NOMO-1 (cell line): ENCODE data around the gene MYOD1.

ENCODE experiments used
- DNase-seq, 2 experiments: peaks; one replicate each; lab custom pipeline; 2025; ENCODE audit not compliant: unreplicated experiment in 2 of 2; lab: John Stamatoyannopoulos, UW

MYOD1 gene

DNA sequence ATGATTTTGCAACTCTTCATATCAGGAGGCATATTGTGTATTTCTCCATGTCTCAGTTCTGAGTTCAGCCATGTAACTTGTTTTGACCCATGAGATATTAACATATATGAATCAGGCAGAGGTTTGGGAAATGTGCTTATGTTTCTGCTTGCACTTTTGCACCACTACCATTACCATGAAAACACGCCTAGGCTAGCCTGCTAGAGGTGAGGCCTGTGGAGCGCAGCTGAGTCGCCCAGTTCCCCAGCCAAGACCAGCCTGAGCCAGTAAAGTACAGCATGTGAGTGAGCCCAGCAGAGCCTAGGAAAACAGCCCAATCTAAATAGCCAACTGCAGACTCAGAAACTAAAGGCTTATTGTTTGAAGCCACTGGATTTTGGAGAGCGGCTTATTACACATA, 18.4 kb upstream of the MYOD1 start:
- no peak for DNase-seq

DNA sequence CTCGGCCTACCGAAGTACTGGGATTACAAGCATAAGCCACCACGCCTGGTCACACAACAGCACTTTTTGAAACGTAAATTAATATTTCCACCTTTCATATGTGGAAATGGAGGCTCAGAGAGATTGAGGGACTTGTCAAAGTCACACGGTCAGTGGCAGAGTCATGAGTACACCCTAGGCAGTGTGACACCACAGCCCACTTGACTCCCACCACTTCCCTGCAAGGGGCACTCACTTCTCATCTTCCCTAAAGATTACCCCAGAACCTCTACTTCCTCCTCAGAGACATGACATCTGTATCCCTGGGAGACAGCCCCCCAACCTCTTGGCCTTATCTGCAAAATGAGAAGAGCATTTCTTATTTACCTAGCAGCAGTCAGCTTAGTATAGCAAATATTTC, 16.5 kb upstream of the MYOD1 start:
- no peak for DNase-seq

DNA sequence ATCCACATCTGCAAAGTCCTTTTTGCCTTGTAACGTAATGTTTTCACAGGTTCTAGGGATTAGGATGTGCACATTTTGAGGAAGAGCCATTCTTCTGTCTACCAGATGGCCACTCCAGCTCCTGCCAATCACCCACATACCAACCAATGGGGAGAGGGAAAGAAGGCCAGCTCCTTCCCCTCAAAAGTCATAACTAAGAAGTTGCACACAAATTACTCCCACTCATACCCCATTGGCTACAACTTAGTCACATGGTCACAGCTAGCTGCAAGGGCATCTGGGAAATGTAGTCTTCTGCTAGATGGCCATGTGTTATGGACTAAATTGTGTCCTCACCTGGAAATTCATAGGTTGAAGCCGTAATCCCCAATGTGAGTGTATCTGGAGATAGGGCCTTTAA, 15.4 kb upstream of the MYOD1 start:
- no peak for DNase-seq

DNA sequence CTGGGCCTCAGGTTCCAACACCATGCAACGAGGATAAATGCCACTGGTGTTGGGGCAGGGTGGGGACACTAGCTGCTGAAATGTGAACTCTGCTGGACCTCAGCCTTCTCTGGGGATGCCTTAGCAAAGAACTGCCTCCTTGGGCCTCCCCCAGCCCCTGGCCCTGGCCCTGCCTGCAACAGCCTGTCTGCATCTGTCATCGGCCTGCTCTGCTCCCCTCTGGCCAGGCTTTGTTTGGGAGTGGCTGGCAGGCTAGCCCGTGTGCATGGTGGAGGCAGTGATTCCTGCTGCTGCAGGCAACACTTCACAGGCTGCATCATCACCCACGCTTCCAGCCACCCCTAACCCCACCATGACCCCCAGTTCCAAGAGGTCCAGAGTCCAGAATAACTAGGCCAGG, 11.5 kb upstream of the MYOD1 start:
- no peak for DNase-seq

DNA sequence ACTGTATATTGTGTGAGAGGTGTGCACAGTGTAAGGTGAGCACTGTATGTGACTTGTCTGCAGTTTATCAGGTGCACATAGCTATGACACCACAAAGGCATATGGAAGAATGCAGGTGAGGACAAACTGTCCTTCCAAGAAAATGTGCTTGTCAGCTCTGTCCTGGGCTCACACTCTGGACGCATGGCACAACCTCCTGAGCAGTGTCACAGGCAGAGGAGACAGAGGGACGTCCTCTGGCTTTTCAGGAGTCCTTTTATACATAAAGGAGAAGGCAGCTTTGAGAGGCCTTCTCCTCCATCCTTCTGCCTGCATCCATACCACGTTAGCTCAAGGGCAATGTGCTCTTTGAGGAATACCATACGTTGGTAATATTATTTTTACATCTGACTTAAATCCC, 7.5 kb upstream of the MYOD1 start:
- DNase-seq, result no peak

DNA sequence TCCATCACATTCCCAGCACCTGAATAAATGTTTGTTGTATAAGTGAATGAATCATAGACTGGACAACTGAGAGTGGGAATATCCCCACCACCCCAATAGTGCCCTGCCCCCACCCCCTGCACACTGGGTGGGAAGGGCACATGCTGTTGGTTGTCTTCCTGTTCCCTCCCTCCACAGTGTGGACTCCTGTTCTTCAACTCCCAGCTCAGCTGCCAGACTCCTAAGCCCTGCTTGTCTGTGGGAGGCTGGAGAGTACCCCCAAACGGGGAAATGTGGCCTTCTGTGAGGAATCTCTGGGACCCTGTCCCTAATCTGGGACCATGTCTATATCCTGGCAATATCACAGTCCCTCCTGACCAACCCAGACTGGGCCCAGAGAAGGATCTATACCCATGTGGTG, 5.5 kb upstream of the MYOD1 start:
- DNase-seq, result no peak

DNA sequence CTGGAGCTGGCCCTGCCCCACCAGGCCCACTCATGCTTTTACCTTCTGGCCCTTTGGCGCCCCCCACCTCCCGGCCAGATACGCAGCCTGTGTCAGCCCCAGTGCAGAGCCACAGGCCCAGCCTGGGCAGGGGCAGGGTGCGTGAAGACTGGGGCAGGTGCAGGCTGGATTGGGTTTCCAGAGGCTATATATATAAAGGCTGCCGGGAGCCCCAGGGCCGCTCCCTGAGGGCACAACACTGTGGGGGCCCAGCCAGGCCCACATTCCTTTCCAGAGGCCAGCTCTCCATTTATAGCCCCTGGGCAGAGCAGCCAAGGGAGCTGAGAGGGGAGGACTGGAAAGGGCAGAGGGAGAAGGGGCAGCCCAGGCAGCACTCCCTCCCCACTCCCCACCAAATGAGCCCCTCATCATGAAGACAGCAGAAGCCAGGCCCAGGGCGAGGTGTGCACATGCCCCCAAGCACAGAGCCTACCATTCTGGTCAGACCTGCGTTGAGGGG, 5.0 kb upstream of the MYOD1 start:
- DNase-seq, result no peak

DNA sequence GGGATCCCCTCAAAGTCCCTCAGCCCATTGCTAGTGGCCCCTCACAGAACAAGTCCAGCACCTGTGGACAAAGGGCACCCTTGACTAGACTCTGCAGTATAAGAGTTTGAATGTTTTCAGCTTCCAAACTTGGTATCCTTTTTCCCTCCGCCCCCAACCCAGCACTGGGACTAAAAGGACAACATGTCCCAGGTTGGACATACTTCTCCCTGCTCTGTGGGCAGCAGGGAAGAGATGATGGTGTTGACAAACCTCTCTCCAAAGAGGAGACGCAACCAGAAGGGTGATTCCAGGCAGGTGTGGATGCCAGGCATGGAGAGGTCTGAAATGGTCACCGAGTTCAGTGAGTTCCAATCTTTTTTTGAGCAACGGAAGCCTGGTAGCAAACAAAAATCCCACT, 4.5 kb upstream of the MYOD1 start:
- no peak for DNase-seq

DNA sequence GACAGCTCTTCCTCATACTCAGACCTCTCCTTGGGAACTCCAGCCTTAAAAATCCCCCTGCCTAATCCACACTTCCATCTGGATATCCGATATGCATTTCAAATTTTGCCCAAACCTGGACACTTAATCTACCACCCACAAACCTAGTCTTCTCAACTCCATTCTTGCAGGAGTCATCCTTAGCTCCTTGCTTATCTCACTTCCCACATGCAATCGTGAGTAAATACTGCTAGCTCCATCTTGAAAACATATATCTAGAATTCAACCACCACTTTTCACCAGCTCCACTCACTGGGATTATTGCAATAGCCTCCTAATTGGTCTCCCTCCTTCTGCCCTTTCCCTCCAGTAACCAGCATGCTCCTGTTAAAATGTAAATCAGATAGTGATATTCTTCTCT, 2.6 kb upstream of the MYOD1 start:
- no peak for DNase-seq

DNA sequence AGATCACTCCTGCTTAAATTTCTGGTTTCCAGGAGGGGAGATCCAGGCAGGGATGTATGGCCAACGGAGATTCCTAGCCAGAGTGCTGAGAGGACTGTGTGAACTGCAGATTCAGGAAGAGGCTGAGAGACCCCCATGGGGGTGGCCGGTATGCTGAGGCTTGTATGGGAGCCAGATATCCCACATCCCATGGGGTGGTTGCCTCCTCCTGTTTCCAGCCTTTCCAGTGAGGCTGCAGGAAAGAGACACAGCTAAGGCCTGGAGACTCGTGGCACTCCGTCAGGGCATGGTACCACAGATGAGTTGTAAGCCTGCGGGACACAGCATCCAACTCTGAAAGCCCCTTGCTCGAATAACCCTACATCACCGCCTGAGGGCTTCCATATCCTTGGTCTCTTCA, 1.4 kb upstream of the MYOD1 start:
- no peak for DNase-seq

DNA sequence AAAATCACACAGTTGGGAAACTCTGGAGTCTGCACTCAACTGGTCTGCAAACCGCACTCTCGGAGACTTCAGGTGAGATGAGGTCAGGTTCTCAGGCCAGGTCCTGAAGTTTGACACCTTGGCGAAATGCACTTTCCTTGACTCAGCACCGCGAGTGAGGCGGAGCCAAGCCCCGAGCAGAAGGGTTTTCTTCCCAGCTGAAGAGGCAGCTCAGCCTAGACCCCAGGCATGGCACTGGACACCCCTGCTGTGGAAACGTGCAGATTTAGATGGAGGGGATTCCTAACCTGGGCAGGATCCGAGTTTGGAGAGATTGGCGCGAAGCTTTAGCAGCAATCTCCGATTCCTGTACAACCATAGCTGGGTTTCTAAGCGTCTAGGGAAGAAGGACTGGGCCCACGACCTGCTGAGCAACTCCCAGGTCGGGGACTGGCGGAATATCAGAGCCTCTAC, 835 bp upstream of the MYOD1 start:
- DNase-seq, result no peak

DNA sequence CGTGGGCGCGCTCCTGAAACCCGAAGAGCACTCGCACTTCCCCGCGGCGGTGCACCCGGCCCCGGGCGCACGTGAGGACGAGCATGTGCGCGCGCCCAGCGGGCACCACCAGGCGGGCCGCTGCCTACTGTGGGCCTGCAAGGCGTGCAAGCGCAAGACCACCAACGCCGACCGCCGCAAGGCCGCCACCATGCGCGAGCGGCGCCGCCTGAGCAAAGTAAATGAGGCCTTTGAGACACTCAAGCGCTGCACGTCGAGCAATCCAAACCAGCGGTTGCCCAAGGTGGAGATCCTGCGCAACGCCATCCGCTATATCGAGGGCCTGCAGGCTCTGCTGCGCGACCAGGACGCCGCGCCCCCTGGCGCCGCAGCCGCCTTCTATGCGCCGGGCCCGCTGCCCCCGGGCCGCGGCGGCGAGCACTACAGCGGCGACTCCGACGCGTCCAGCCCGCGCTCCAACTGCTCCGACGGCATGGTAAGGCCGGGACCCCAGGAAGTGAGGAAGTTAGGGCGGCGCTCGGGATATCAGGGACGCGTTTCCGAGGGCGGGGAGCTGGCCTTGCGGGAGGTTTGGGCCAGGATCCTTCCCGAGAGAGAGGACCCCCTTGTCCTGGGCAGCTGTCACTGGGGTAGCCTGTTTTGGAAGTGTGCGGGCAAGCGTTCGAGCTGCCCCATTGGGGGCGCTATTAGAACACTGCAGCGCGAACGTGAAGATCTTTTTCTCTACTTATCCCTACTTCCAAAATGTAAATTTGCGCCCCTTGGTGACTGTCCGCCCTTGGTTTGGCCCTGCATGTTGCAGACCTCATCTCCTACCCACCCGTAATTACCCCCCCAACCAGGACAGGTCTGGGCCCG, 796 bp downstream of the MYOD1 start:
- no peak for DNase-seq

DNA sequence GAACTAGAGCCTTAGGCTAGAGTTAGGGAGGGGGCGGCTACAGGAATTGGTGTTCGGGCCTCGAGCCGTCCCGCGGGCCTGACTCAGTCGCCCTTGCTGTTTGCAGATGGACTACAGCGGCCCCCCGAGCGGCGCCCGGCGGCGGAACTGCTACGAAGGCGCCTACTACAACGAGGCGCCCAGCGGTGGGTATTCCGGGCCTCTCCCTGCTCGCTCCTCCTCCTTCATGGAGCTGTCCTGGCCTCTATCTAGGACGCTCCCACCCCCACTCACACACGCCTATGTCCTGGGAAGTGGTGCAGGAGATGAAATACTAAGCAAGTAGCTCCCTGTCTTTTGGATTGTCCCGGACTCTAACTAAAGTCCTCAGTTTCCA, 1.4 kb downstream of the MYOD1 start:
- no peak for DNase-seq

DNA sequence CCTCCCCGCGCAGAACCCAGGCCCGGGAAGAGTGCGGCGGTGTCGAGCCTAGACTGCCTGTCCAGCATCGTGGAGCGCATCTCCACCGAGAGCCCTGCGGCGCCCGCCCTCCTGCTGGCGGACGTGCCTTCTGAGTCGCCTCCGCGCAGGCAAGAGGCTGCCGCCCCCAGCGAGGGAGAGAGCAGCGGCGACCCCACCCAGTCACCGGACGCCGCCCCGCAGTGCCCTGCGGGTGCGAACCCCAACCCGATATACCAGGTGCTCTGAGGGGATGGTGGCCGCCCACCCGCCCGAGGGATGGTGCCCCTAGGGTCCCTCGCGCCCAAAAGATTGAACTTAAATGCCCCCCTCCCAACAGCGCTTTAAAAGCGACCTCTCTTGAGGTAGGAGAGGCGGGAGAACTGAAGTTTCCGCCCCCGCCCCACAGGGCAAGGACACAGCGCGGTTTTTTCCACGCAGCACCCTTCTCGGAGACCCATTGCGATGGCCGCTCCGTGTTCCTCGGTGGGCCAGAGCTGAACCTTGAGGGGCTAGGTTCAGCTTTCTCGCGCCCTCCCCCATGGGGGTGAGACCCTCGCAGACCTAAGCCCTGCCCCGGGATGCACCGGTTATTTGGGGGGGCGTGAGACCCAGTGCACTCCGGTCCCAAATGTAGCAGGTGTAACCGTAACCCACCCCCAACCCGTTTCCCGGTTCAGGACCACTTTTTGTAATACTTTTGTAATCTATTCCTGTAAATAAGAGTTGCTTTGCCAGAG, 2.0 kb downstream of the MYOD1 start:
- DNase-seq, result no peak

DNA sequence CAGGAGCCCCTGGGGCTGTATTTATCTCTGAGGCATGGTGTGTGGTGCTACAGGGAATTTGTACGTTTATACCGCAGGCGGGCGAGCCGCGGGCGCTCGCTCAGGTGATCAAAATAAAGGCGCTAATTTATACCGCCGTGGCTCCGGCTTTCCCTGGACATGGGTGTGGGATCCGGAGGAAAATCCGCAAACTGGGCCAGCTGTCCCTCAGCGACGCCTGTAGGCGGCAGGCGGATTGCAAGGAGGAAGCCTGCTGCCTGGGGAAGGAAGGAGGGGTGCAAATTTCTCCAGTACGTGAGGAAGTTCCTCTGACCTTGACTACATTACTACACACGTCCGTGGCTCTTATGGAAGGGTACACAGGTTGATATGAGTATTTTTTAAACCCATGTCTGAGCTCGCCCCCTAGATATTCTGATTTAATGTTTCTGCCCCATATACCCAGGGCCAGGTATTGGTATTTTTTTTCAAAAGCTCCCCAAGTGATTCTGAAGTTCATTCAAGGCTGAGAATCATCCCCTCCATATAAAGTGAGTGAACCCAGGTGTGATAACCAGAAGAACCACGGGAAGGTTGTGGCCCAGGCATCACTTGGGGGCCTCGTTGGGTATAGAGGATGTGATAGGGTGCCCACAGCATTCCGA, 2.8 kb downstream of the MYOD1 start:
- DNase-seq, result no peak

DNA sequence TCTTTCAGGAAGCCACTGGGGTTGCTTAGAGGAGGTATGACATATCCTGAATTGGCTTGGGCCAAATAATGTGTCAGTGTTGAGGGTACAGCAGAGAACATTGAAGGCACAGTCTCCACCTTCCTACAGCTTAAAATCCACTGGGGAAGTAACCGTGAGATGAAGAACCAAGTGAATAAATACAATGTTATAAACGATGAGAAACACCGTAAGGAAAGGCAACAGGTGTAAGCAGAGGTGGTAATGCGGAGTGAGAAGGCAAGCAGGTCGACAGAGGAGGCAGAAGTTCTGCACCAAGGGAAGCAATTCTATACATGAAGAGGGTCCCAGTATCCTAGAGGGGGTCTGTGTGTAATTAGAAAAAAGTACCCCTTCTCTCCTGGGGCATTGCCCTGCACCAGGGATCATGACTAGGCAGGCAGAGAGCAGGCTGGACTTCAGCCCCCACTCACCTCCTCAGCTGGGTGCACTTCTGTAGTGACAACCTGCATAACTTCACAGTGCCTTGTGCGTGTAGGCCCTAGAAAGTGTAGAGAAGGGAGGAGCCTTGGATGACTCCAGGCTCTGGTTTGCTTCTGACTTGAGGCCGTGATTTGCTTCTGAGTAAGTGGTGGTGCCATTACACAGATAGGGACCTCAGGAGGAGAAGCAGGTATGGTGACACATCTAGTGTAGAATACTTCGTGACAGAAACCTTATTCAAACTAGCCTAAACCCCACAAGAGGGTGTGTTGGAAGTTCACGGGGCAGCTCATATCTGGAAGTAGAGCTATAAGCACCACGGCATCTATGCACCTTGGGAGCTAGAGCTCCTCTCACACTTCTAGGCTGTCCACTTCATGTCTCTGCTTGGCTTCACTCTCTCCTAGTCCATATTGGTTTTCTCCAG, 4.9 kb downstream of the MYOD1 start:
- no peak for DNase-seq

DNA sequence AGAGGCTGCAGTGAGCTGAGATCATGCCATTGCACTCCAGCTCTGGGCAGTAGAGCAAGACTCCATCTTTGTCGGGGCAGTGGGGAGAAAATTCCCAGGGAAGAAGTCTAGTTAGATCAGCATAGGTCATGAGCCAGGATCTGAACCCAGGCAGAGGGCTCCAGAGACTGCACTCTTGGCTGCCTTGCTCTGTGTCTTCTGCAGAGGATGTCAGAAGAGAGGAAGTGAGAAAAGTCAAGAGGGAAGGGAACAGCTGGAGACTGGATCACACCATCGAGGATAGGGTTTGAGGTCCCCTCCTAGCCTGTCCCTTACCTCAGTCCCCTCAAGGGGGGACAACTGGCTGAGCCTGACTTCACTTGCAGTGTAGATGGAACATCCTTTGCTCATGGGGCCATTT, 5.8 kb downstream of the MYOD1 start:
- DNase-seq, result no peak

DNA sequence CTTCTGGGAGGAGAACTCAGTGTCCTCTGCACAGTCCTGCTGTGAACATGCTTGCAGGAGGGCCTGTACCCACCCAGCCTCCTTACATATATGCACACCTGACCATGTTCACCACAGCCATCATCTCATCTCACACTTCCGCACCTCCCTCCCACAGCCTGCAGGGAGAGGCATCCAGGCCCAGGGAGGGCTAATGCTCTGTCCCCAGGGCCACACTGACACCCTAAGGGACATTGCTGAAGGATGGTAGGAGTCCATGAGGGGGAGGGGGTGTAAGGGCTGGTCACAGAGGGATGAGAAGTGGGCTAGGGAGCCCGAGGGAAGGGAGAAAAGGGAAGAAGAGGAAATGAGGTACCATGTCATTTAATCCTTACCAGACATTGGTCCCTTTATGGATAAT, 10.8 kb downstream of the MYOD1 start:
- no peak for DNase-seq

DNA sequence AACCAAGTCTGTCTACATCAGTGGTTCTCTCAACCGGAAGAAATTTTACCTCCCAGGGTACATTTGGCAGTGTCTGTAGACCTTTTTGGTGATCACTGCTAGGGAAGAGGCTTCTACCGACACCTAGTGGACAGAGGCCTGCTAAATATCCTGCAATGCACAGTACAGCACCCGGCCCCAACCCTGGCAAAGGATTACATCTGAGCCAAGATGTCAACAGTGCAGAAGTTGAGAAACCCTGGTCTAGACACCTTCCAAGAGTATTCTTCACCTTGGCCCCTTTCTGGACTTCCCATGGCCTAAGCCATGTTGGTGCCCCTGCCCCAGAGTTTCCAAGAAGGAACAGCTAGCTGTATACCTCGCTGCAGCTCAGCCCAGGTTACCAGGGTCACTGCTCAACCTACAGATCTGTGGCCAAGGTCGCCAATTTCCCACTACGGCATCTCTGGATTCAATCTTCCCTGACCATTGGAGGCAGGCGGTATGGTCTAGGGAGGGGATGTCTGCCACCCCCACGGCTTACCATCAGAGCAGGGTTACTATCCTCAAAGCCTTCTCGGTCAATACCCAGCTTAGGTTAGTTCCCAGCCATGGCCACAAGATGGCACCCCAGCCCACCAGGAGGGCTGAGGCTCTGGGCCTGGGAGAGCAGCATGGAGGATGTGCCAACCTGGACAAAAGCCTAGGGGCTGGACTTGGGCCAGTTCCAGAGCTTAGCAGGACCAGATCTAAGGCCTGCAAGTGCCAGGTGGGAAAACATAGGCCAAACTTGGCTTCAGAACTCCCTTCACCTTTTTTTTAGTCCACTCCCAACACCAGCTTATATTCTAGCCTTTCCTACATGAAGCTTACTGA, 11.5 kb downstream of the MYOD1 start:
- DNase-seq, result peak; percentile 28 to 36

DNA sequence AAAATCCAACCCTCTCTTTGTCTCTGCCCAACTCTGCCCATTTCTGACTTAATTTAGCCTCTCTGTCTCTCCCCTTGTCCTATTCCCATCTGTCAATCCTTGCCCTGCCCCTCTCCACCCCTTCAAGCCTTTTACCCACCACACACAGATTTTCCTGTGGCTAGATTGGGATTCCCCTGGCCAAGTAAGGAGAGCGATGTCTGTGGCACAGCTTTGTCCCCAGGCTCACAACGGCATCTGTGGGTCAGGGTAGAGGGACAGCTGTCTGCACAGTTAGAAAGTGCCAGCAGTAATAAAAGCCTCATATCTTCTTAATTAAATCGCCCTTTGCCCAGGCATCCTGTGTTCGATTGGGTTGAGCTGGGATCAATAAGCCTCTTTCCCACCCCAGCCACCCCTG, 13.9 kb downstream of the MYOD1 start:
- DNase-seq, result no peak
